Fibroblast of skin of right biceps (primary cell): ENCODE results near the gene MOXD1.

ENCODE experiments used
- DNase-seq: peaks from one replicate; pipeline ENCODE4 v3.0.0-alpha.2; 2013

MOXD1 gene

DNA sequence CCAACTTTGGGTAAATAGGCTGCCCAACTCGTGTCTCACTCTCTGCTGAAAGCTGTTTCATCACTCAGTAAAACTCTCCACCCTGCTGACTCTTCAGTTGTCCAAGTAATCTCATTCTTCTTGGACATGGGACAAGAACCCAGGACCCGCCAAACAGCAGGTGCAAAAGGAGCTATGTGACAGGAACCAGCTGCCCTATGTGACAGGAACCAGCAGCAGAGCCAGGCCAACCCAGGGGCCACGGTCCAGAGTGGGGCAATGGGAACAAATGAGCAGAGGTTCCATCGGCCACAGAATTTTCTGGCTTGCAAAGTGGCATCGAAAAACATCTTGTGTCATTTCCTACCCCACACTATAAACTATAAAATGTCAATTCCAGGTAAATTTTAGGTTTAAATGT lies 56.5 kb downstream of the MOXD1 start:
- no peak for DNase-seq

DNA sequence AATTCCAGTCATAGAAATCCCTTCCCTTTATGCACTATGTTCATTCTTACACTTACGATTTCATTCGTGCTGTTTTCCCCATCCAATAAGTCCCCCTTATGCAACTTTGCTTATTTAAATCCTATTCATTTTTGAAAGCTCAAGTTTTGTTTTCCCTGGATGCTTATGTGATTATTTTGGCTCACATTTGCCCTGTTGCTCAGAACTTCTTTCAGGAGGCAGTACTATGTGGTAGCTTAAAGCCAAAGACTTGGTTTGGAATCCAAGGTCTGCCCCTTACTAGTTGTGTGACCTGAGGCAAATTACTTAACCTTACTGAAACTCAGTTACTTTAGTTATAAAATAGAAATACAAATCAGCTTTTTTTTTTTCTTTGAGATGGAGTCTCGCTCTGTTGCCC lies 59.6 kb downstream of the MOXD1 start:
- DNase-seq: no peak

DNA sequence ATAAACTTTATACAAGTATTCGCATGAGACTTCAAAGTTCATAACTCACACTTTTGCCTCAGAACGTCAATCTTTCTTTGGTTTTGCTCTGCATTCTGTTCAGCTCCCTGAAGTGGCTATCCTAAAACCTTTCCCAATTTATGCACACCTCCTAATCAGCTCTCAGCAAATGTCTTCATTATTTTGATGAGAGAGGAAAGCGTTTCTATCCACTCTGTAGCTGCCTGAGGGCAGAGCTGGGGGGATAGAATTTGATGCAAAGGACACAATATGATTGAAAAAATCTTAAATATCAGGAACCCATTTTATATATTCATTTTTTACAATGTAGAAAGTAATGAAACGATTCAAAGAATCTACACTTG lies 66.8 kb downstream of the MOXD1 start:
- DNase-seq: no peak

DNA sequence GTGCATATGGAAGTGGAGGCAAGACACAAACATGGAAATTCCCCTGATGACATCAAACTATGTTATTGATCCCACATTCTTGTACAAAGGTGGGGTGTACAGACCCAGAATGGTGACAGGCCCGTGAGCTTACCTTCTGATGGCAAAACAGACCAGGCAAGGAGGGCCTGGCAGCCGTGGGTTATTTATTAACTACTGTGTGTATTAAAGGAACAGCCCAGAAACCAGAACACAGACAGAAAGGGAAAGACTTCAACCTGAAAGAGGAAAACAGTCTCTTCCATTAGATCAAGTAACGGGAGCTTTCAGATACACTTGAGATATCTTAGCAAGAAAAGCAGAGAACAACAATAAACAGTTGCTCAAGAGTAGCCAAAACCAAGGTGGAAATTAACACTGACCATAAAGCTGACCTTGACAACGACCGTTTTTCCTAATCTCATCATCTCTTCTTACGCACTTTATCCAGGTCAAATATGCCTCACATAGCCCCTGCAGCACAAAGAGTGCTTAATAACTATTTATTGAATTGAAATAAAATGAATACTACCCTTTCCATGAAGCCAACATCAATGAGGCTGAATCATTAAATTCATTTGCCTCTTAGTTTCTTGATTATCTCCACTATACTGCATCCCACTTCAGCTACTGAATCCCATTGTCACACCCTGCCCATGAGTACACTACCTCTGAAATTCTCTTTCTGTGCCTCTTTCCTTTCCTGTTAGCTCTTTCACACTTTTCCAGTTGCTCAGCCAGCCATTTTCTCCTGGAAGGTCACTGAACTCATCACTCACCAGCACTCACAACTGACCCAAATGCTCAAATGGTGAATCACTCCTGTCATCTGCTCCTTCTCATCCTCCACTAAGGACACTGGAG lies 67.4 kb downstream of the MOXD1 start:
- DNase-seq: peak; percentile 98

DNA sequence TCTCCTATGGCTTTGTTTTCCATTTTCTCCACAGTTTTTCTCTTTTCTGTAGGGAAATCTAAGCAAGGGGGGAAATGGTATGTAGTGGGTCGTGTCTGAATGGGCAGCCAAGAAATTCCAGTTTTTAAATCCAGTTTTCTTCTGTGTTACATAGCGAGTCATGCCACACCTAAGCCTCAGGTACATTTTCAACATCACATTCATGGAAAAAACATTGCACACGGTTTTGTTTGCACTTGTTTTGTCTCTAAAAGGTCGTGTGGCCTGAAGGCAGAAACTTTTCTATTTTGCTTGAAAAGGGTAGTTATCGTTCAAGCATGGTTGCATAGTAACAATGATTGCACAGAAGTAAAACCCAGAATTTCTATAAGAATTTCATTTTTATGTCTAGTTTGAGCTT lies 70.5 kb downstream of the MOXD1 start:
- DNase-seq: no peak

DNA sequence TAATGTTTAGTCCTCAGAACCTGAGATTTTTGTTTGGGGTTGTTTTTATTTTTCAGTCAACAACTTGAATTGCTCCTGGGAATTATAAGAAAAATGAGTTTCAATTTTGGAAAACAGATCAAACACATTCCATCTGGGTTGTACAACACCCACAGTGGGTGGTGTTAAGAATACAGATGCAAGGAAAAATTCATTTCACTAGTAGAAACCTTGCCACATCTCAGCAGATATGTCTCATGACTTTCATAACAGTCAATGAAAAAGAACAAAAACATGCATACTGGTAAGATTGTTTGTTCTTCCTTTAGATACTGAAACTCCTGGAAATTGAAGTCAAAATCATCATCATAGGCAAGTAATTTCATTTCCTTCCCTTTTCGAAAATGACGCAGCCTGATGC lies 78.9 kb downstream of the MOXD1 start:
- DNase-seq: no peak

DNA sequence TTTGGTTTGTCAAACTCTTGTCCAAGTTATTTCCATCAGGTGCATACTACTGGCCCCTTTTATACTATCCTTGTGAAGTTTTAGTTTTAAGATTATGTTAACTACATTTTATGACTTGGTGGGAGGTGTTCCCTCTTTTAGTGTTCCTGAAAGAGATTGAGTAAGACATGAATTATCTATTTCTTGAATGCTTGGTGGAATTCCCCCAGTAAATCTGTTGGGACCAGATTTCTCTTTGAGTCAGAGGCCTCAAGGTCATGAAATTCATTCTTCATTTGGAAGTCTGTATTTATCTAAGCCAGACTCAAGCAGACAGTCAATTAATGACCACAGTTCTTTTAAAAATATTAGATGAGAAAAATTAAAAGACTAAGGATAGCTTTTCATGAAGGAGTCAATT lies 81.3 kb downstream of the MOXD1 start:
- DNase-seq: peak; percentile 54

DNA sequence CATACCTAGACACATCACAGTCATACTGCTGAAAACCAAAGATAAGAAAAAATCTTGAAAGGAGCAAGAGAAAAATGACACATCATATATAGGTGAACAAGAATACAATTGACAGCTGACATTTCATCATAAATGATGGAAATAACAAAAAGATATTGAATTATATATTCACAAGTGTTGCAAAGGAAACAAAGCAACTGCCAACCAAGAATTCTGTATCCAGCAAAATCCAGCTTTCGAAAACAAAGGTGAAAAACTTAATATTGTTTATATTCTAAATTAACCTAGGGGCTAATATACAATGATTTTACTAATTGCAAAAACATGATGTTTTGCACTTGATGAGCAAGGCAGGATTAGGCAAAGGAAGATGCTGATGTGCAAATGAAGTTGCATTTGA lies 84.3 kb downstream of the MOXD1 start:
- no peak for DNase-seq

DNA sequence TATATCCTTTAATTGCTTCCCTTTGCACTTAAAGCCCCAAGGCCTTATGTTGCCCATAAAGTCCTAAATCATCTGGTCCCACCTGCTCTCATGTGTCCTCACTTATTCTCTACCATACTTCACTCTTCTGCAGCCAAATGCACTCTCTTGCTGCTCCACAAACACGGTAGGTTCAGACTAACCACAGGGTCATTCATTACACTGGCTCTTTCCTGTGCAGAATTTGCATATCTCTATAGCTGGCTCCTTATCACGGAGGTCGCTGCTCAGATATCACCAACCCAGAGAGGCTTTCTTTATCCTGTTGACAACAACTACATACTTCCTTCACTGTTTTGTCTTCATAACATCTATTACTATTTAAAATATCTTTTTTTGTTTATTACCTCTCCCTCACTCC lies 86.8 kb downstream of the MOXD1 start:
- no peak for DNase-seq

DNA sequence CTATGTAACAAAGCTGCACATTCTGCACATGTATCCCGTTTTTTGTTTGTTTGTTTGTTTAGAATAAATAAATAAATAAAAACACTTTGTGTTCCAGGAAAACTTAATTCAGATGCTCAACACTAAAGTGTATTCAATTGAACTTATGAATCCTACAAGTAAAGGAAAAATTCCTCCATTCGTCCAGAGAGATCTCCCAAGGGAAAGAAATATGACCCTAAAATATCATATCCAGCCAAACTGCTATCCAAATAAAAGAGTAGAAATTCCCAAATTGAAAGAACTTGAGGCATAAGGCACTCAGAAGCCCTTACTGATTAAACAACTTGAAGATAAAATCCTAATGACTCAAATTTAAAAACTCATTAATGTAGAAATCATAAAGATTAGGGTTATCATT lies 90.4 kb downstream of the MOXD1 start:
- DNase-seq: no peak

DNA sequence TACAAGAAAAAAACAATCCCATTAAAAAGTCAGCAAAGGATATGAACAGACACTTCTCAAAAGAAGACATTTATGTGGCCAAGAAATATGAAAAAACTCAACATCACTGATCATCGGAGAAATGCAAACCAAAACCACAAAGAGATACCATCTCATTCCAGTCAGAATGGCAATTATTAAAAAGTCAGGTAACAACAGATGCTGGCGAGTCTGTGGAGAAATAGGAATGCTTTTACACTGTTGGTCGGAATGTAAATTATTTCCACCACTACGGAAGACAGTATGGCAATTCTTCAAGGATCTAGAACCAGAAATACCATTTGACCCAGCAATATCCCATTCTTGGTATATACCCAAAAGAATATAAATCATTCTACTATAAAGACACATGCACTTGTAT lies 91.1 kb downstream of the MOXD1 start:
- DNase-seq: peak; percentile 12

DNA sequence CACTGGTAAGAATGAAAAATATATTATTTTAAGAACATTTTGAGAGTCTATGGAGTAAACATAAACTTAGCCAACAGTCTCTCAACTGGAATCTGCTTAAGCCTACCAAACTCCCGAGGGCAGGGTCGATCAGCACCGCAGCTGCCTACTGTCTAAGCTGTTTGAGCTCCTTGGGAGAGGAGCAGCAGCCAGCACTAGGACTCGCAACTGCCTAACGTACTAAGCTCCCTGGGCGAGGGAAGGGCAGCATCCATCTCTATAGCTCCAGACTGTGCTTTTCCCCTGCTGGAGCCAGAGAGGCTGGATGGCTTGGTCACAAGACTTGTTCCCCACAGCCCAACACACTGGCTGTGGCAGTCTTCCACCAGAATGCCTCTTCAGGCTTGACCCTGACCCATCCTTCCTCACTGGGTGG lies 96.4 kb downstream of the MOXD1 start:
- DNase-seq: no peak

DNA sequence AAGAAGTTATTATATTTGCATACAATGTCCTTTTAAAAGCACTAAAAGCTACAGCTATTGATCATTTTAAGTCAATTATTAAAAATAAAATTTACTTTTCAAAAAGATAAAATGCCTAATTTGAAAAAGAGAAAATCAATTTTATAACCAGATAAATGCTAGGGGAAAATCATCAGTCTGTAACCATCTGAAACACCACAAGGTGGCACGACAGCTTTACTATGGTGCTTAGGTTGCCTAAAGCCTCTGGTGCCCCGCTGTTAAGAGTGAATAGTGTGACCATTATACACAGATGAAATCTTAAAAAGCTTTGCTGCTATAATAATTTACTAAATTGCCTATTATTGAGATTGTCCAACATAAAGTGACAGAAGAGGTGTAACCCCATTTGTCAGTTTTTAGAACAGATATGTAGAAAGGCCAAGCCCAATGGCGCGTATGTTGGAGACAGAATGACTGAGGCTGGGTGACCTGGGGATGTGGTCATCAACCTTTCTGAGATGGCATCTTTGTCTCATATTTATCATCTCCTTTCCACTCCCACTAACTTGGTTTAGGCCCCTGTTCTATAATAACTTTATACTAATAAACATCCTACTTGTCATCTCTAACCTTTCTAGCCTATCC lies 100.8 kb downstream of the MOXD1 start:
- peak; percentile 56 for DNase-seq

DNA sequence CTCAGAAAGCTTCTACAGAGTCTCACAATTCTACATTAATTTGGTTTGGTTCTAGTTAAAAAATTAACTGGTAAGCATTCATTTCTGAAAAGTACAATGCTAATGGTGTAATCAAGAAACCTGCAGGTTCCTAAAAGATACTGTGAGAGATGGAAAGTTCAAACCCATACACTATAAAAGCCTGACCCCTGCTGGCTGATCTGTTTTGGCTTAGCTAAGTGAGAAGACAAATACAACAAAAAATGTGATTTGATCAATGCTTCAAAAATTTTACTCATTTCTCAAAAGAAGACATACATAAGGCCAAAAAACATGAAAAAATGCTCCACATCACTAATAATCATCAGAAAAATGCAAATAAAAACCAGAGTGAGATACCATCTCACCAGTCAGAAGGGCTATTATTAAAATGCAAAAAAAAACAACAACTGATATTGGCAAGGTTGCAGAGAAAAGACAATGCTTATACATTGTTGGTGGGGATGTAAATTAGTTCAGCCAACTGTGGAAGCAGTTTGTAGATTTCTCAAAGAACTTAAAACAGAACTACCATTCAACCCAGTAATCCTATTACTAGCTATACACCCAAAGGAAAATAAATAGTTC lies 102.8 kb downstream of the MOXD1 start:
- peak; percentile 54 for DNase-seq

DNA sequence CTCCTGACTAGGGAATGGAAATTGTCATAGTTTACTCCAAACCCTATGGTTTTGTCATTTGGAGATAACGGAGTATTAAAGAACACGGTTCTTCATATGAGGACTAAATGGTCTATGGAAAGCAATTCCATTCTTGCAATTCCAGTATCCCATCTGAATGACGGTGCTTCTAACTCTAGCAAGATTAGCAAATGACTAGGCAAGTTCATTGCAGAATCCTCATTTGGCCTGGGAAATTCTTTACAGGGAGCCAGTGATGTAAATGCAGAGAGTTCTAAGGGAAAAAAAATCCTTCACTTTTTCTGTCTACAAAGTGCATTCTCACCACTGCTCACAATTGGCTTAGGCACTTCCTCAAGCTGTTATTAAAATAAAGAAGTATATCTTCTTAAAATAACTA lies 111.5 kb downstream of the MOXD1 start:
- DNase-seq: peak; percentile 36

DNA sequence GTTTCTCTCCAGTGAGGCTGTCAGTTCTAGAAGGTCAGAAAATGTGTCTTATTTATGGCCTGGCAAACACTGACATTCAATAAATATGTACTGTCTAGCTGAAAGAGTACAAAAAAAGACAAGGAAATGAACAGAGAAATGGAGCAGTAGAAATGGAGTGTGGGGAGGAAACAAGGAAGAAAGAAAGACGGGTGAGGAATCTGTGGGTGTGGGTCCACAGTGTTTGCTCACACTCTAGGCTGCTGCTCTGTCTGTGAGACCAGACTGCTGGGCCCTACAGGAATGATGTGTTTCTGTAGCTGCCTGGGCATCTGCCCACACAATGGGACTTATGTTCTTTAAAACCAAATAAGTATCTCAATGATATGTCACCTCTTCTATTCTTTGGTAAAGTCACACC lies 114.2 kb downstream of the MOXD1 start:
- DNase-seq: no peak

DNA sequence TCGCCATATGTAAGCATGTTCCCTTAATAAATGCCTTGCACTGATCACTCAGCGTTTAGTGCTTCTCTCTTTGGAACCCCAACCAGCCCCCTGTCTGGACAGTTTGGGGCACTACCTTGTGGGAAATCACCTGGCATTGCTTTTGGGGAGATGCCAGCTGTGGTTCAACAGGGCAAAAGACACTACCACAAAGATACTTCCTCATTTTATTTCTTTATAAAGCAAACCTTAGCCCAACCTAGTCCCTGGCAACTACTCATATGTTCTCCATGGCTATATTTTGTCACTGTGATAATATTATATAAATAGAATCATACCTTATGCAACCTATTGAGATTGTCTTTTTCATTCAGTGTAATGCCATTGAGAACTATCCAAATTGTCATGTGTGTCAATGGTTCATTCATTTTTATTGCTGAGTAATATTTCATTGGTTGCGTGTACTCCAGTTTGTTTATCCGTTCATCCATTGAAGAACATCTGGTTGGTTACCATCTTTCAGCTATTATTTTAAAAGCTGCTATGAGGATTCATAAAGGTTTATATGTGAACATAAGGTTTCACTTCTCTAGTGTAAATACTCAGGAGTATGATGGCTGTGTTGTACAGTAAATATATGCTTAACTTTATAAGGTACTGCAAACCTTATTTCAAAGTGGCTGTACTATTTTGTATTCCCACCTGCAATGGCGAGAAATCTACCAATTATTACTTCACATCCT lies 114.8 kb downstream of the MOXD1 start:
- DNase-seq: no peak

DNA sequence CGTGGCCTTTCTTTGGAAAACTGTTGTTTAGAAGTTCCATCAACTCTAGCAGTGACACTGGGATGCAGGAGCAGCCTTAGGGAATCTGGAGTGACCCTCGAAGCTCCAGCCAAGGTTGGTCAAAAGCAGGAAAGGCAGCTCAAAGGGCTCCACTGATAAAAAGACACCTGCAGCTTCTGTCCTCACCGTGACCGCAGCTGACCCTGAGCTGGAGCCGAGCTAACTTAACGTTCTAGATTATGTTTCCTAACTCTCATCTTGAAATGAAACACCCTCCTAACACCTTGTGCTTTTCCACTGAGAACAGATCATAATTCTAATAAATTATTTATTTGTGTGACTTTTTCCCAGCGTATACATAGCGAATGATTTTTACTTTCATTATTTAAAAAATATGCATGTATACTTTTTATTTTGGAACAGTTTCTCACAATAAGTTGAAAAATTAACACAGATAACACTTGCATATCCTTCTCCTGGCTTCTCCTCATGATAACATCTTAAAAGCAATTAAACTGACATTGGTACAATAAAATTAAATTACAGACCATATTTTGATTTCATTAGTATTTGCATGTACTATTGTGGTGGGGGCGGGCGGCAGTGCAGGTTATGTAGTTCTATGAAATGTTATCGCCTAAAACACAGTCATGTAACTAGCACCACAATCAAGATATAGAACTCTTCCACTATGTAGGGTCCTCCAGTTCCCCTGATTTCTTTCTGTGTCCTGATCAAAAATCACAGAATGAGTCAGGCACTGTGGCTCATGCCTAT lies 116.1 kb downstream of the MOXD1 start:
- no peak for DNase-seq

DNA sequence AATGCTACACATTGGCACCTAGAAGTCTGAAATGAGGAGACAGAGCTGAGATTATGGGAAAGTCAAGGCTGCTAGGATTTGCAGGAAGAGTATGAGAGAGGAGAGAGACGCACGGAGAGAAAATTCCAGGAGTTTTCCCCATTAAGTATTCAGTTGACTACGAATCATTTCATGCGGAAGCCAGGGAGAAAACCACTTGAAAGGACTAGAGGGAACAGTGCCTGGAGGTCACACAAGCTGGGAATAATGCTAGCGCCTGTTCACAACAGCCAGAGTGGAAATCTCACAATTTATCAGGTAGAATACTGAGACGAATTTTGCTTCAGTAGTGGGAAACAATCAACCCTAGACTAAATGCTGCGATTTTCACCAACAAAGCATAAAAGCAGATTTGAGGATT lies 118.6 kb downstream of the MOXD1 start:
- no peak for DNase-seq

DNA sequence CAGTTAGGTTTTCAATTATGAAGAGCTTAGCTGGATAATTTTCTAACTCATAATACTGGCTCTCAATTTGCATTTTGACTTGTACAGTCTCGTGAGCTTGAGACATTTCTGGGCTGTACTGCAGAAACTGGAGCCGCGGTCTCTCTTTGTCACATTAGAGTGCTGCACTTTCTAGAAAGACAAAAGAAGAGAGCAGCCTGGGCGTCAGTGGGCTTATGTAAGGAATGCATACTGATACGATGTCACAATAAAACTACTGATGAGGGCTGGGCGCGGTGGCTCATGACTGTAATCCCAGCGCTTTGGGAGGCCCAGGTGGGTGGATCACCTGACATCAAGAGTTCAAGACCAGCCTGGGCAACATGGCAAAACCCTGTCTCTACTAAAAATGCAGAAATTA lies 120.8 kb downstream of the MOXD1 start:
- DNase-seq: no peak

DNA sequence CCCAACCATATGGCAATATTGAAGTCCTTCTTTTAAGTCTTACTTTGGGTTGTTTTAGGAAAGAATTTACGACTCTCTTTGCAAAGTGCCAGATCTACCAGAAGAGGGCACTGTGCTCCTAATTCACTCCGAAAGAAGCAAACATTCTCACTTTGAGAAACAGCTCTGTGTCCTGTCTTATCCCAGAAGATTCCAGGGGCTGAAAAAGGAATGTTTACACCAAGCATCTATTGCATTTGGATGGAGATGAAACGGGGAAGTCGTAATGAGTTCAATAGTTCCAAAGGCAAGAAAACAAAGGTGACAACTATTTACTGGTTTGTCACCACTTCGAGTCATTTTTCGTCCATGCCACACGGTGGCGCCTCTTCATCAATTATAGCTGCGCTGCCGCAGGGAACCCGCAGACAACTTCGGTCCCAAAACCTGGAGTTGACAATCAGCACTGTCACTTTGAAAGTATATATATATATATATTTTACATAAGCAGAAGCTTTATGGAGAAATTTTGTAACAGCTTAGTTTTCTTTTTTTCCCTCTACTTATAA lies 121.6 kb downstream of the MOXD1 start:
- DNase-seq: peak; percentile 69
